GM18873 (cell line): ENCODE data around the gene LDB2.

ENCODE experiments used
- ATAC-seq: cut with Tn5 transposase; IDR thresholded peaks from one replicate; pipeline ENCODE4 v1.9.1; 2021; ENCODE audit warnings: mild to moderate bottlenecking, moderate library complexity, moderate number of reproducible peaks; ENCODE audit not compliant: unreplicated experiment, low FRiP score

The LDB2 gene

GRCh38 chr4:16728849-16729248 is 169.6 kb downstream of the LDB2 start:
- ATAC-seq = no peak

- ATAC-seq = no peak
Observed at GRCh38 chr4:16728111-16728510, 170.3 kb downstream of the LDB2 start.

GRCh38 chr4:16727218-16727617 is 171.2 kb downstream of the LDB2 start:
- ATAC-seq = no peak

- no peak for ATAC-seq
Observed at GRCh38 chr4:16726368-16727050, 171.9 kb downstream of the LDB2 start.

GRCh38 chr4:16725252-16725651 is 173.2 kb downstream of the LDB2 start:
- ATAC-seq = no peak

GRCh38 chr4:16722416-16722815 is 176.0 kb downstream of the LDB2 start:
- no peak for ATAC-seq

GRCh38 chr4:16721613-16722291 is 176.7 kb downstream of the LDB2 start:
- no peak for ATAC-seq

- ATAC-seq = no peak
Observed at GRCh38 chr4:16720761-16721160, 177.7 kb downstream of the LDB2 start.

- ATAC-seq = no peak
Observed at GRCh38 chr4:16717266-16717970, 181.0 kb downstream of the LDB2 start.

- ATAC-seq = no peak
Observed at GRCh38 chr4:16715482-16715881, 183.0 kb downstream of the LDB2 start.

- no peak for ATAC-seq
Observed at GRCh38 chr4:16714191-16714590, 184.3 kb downstream of the LDB2 start.

- ATAC-seq = no peak
Observed at GRCh38 chr4:16713696-16714095, 184.7 kb downstream of the LDB2 start.

- ATAC-seq = no peak
Observed at GRCh38 chr4:16713271-16713670, 185.2 kb downstream of the LDB2 start.

- ATAC-seq = no peak
Observed at GRCh38 chr4:16710198-16710597, 188.2 kb downstream of the LDB2 start.

- ATAC-seq = no peak
Observed at GRCh38 chr4:16707874-16708273, 190.6 kb downstream of the LDB2 start.

GRCh38 chr4:16706251-16706650 is 192.2 kb downstream of the LDB2 start:
- ATAC-seq = no peak

GRCh38 chr4:16705341-16705740 is 193.1 kb downstream of the LDB2 start:
- no peak for ATAC-seq

GRCh38 chr4:16704489-16704888 is 194.0 kb downstream of the LDB2 start:
- ATAC-seq = no peak

- ATAC-seq = no peak
Observed at GRCh38 chr4:16695896-16696295, 202.5 kb downstream of the LDB2 start.

GRCh38 chr4:16694884-16695276 is 203.6 kb downstream of the LDB2 start:
- ATAC-seq = no peak

- ATAC-seq = no peak
Observed at GRCh38 chr4:16694173-16694883, 204.1 kb downstream of the LDB2 start.
